ENCODE measurements around the gene CENPO.

CENPO gene

GRCh38 chr2:24866946-24867345, 73.7 kb downstream of the CENPO start:
- no peak for DNase-seq

DNA sequence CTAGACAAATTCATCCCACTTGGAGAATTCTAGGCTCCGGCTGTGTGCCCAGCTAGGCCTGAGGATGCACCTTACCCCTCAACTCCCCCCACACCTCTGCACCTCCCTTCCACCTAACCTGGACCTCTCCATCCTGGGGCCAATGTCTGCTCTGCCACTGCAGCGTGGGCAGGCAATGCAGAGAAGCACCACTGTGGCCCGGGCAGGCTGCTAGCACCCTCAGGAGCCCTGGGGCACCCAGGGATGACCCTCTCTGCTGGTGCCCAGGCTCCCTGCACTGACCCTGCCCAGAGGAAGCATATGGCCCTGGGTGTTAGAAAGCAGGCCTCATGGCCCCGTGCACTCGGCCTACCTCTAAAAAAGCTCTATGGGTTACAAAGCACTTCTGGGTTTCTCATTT, 77.2 kb downstream of the CENPO start:
- no peak for DNase-seq

DNA sequence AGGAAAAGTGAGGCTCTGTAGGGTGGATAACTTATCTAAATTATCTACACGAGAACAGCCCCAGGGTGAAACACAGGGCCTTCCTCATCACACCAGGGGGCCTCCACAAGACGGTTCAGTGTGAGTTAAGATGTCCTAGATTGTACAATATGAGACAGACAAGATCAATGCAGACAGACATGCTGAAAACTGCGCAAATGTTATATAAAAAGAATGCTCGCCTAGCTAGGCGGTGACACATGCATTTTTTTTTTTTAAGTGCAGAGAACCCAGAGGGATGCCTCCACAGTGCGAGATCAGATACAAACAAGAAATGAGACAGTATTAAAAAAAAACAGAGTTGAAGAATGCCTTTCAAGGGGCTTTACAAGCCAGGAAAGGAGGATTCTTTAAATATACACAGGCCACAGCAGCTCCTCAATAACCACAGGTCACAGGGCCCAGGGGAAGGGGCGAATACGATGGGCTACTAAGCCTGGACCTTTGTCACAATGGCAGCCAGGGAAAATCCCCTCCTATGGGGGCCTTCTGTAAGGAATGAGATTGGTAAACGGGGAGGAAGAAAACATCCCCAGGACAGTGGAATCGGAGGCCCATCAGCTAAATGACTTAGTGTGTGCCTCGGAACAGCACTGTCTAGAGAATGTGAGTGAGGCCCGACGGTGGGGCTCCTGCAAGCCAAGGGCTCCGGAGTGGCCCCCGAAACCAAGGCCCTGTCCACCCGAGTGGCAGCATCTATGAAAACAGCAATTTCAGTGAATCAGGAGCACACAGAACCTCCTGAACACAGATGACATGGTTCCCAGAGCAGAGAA, 77.9 kb downstream of the CENPO start:
- no peak for DNase-seq

GRCh38 chr2:24871852-24872333, 78.7 kb downstream of the CENPO start:
- DNase-seq, result no peak
